Activated gamma-delta T cell (primary cell): ENCODE data around the gene CLIP4.
"Not testable (repeated sequence)": the region's sequence is repeated elsewhere in the genome, so short reads cannot be mapped to it uniquely, and the experiment has no call there.

Source experiments
- DNase-seq: peaks from one replicate; lab custom pipeline; 2025; lab: John Stamatoyannopoulos, UW

The CLIP4 gene

GRCh38 chr2:29104688-29105087 is 10.5 kb upstream of the CLIP4 start:
- DNase-seq = no peak

GRCh38 chr2:29105375-29105774 is 9.8 kb upstream of the CLIP4 start:
- DNase-seq = no peak

- no peak for DNase-seq
These were observed 9.0 kb upstream of the CLIP4 start for GRCh38 chr2:29106256-29106655.

DNA sequence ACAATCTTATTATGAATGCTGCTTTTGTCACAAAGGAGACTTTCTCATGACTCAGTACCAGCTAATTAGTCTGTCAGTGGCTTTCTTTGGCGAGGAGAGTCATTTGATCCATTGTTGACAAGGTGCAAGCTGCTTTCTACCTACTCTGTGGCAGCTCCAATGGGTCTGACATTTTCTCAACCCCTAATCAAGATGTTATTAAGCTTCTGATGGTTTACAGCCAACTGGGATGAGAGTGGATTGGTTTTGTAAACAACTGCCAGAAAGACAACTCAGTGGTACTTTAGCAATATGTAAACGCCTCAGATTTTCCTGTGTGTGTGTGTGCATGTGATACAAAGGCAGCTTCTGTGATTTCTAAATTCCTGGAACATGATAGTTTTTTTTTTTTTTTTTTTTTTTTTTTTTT is 8.2 kb upstream of the CLIP4 start:
- no peak for DNase-seq

- not testable (repeated sequence) for DNase-seq
These were observed 7.7 kb upstream of the CLIP4 start for GRCh38 chr2:29107547-29107946.

- no peak for DNase-seq
These were observed 7.0 kb upstream of the CLIP4 start for GRCh38 chr2:29108225-29108624.

- no peak for DNase-seq
These were observed 6.0 kb upstream of the CLIP4 start for GRCh38 chr2:29109246-29109645.

DNA sequence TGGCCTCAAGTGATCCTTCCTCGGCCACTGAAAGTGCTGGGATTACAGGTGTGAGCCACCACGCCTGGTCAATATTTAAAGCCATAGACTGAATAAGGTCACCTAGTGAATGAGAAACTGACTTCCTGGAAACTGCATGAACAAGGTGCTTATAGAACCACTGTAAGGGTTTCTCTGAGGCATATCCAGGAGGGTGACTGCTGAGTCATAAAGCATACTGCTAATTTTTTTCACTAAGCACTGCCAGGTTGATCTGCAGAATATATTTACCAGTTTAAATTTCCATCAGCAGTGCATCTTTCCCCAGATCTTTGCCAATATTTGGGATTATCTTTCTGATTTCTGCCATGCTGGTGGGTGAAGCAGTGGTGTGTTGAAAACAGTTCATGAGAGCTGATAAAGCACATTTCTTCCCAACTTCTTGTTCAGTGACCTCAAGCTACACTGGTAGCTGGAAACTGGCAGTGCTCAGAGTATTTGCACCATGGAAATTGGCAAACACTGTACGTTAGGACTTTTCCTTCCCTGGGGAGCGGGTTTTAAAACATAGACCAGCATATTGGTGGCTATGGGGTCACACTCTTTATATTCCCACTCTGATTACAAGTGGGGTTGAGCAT is 4.2 kb upstream of the CLIP4 start:
- DNase-seq = no peak

DNA sequence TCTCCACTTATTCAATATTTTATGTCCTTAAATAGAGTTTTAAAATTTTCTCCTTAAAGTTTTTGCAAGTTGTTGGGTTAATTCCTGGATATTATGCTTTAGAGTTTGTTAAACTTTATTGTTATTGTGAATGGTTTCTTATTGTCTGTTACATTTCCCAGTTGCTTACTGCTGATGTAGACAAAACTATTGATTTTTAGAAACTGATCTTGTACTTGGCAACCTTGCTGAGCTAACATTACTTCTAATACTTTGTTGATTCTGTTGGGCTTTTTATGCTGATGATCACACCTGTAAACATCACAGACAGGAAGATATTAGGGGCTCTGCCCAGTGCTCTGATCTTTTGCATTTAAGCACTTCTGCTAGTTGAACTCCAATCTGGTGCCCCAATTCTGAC is 2.8 kb upstream of the CLIP4 start:
- DNase-seq = no peak

GRCh38 chr2:29113027-29113686 is 2.1 kb upstream of the CLIP4 start:
- DNase-seq = no peak

- no peak for DNase-seq
These were observed 1.3 kb upstream of the CLIP4 start for GRCh38 chr2:29113891-29114321.

- no peak for DNase-seq
These were observed 649 bp upstream of the CLIP4 start for GRCh38 chr2:29114586-29114945.

GRCh38 chr2:29115797-29116781 is 874 bp downstream of the CLIP4 start:
- peak; percentile 28 for DNase-seq

- no peak for DNase-seq
These were observed 2.6 kb downstream of the CLIP4 start for GRCh38 chr2:29117636-29118303.

GRCh38 chr2:29119211-29119610 is 4.0 kb downstream of the CLIP4 start:
- no peak for DNase-seq

DNA sequence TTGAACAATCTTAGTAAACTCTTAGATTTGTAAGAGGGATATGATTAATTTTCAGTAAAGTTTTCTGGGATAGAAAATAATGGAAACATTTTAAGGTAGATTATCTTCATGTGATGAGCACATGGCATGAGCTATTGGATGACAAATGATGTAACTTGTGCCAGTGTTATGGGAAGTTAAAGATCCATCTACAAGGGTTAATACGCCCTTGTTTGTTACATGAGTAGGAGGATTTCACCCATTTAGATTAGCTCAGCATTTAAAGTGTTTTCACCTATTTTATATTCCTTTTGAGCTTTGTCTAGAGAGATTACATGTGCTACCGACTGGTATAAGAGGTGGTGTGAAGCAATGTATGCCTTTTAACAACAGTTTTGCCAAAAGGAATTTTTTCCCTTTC is 5.6 kb downstream of the CLIP4 start:
- no peak for DNase-seq

- no peak for DNase-seq
These were observed 8.6 kb downstream of the CLIP4 start for GRCh38 chr2:29123617-29124349.

DNA sequence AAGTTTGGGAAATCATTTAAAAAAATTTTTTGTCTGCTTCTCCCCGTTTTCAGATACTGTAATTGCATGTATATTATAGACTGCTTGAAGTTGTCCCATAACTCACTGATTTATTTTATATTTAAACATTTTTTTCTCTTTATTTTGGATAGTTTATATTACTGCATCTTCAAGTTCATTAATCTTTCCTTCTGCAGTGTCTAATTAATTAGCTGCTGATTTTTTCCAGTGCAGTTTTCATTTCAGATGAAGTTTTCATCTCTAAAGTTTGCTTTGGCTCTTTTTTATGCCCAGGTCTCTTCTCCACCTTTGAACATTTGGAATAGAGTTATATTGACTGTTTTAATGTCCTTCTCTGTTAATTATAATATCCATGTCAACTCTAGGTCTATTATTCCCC is 9.3 kb downstream of the CLIP4 start:
- no peak for DNase-seq

DNA sequence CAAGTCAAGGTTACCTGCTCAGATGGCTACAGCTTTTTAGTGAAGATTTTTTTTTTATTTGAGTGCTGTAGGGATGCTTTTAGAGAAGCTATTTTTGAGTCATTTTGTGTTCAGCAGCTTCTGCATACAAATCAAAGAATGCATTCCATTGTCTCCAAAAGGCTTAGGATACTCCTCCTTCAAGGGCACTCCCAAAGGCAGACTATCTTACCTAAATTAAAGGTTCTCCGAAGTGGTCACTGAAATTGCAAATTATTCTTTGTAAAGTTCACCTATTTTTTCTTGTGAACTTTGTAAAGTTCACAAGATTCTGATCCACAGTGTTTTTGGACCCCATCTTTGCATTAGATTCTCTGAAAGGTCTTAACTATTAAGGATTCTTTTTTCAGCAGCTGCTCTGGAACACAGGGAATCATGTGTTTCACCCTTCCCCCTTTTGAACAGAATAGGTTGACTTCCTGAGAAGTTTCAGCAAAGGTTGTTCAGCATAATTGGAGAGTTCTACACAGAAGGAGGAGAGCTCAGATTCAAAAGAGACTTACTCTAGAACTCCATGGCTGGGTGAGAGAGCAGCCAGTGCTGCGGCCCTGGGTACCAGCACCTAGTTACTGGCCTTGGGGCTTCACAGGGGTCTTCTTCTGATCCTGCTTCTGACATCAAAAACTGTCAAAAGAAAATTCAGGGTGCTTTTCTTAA is 14.5 kb downstream of the CLIP4 start:
- no peak for DNase-seq

GRCh38 chr2:29130295-29130694 is 15.1 kb downstream of the CLIP4 start:
- no peak for DNase-seq

DNA sequence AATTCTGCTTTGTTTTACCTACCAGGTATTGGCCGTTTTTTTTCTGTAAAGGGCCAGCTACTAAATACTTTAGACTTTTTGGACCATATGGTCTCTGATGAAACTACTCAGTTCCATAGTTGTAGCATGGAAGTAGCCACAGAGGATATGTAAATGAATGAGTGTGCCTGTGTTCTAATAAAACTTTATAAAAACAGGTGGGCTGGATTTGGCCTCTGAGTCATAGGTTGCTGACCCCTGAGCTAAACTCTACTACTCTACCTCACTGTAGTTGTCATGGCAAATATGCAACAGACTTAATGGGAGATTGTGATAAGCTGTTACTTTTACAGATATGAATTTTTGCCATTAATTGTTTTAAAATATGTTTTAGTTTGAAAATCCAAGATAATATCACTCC is 19.7 kb downstream of the CLIP4 start:
- no peak for DNase-seq
